Neural cell (in vitro differentiated cells): ENCODE data around the gene SPATA31C1. TPM values are rescaled to one million over a fixed set of nuclear protein-coding genes. Genes with fewer than 3 reads are reported as not detected.

ENCODE experiments used
- H2AFZ ChIP-seq: fragments of 200-600, 300-800 bp; sonication (generic), shearing (Covaris generic); 2 replicates; pipeline ENCODE4 v1.6.0; 2014; ENCODE audit warnings: low read depth, mild to moderate bottlenecking, antibody characterized with exemption, low read length, moderate library complexity
- H3F3A ChIP-seq: fragments of 200-600 bp; shearing (Covaris generic); 2 replicates; pipeline ENCODE4 v1.6.1; 2016; ENCODE audit warnings: mild to moderate bottlenecking, moderate library complexity, mixed read lengths, antibody characterized with exemption, low read length; ENCODE audit not compliant: insufficient read depth, poor library complexity, severe bottlenecking
- H3K27ac ChIP-seq: fragments of 200-600, 300-800 bp; sonication (generic), shearing (Covaris generic); 2 replicates; pipeline ENCODE4 v1.5.1; 2014; ENCODE audit warnings: mild to moderate bottlenecking, low read length, moderate library complexity
- H3K27me3 ChIP-seq: fragments of 300-800, 200-600 bp; sonication (generic), shearing (Covaris generic); 2 replicates; pipeline ENCODE4 v1.6.0; 2014; ENCODE audit warnings: mild to moderate bottlenecking, low read depth, low read length, moderate library complexity; ENCODE audit not compliant: insufficient read depth
- H3K36me3 ChIP-seq: fragments of 300-800, 200-600 bp; sonication (generic), shearing (Covaris generic); 2 replicates; pipeline ENCODE4 v1.5.1; 2014; ENCODE audit warnings: mild to moderate bottlenecking, antibody characterized with exemption, low read length, moderate library complexity; ENCODE audit not compliant: insufficient read depth
- H3K4me2 ChIP-seq: fragments of 300-800, 200-600 bp; sonication (generic), shearing (Covaris generic); 2 replicates; pipeline ENCODE4 v1.6.0; 2014; ENCODE audit warnings: mild to moderate bottlenecking, low read length
- H3K4me3 ChIP-seq: fragments of 300-800, 200-600 bp; sonication (generic), shearing (Covaris generic); 2 replicates; pipeline ENCODE4 v1.5.1; 2014; ENCODE audit warnings: mild to moderate bottlenecking, low read length, moderate library complexity
- H3K79me2 ChIP-seq: fragments of 200-600 bp; shearing (Covaris generic); replicated peaks from 2 replicates; pipeline ENCODE4 v1.6.0; 2014; ENCODE audit warnings: mild to moderate bottlenecking, low read length, moderate library complexity; ENCODE audit not compliant: insufficient read depth
- H3K9ac ChIP-seq: fragments of 300-800, 200-600 bp; sonication (generic), shearing (Covaris generic); 2 replicates; pipeline ENCODE4 v1.6.1; 2016; ENCODE audit warnings: mild to moderate bottlenecking, low read length, mixed read lengths
- H3K9me2 ChIP-seq: fragments of 200-600 bp; shearing (Covaris generic); 2 replicates; pipeline ENCODE4 v1.6.1; 2016; ENCODE audit warnings: mild to moderate bottlenecking, low read length, mixed read lengths; ENCODE audit not compliant: insufficient read depth
- H3K9me3 ChIP-seq: fragments of 200-600, 300-800 bp; sonication (generic), shearing (Covaris generic); 2 replicates; pipeline ENCODE4 v1.6.1; 2016; ENCODE audit warnings: mild to moderate bottlenecking, mixed run types, low read length, moderate library complexity, mixed read lengths
- H4K20me1 ChIP-seq: fragments of 200-600 bp; shearing (Covaris generic); 2 replicates; pipeline ENCODE4 v1.6.1; 2016; ENCODE audit warnings: mild to moderate bottlenecking, mixed run types; ENCODE audit not compliant: insufficient read depth
- CTCF ChIP-seq: fragments of 450-650 bp; IDR thresholded peaks from 2 replicates; pipeline ENCODE4 v1.5.1; 2014; ENCODE audit warnings: antibody characterized with exemption, mild to moderate bottlenecking, moderate library complexity; ENCODE audit not compliant: poor library complexity, severe bottlenecking
- EP300 ChIP-seq: fragments of 450-650 bp; conservative IDR thresholded peaks from 2 replicates; pipeline ENCODE4 v1.6.1; 2014; ENCODE audit warnings: antibody characterized with exemption, mild to moderate bottlenecking, moderate library complexity; ENCODE audit not compliant: poor library complexity, severe bottlenecking
- EZH2 ChIP-seq: fragments of 200-600, 300-800 bp; shearing (Covaris generic), sonication (generic); IDR thresholded peaks from 2 replicates; pipeline ENCODE4 v1.6.1; 2014; ENCODE audit warnings: antibody characterized with exemption, low read length, borderline replicate concordance, mild to moderate bottlenecking; ENCODE audit not compliant: insufficient read depth, poor library complexity, severe bottlenecking
- MXI1 ChIP-seq: fragments of 450-650 bp; conservative IDR thresholded peaks from 2 replicates; pipeline ENCODE4 v1.6.1; 2014; ENCODE audit warnings: antibody characterized with exemption, mild to moderate bottlenecking; ENCODE audit not compliant: poor library complexity, severe bottlenecking
- POLR2AphosphoS5 ChIP-seq: IDR thresholded peaks from 2 replicates; pipeline ENCODE4 v1.6.1; 2012
- RAD21 ChIP-seq: fragments of 450-650 bp; conservative IDR thresholded peaks from 2 replicates; pipeline ENCODE4 v1.6.1; 2014; ENCODE audit warnings: antibody characterized with exemption, mild to moderate bottlenecking, moderate library complexity
- REST ChIP-seq: IDR thresholded peaks from 2 replicates; pipeline ENCODE4 v1.6.1; 2012; ENCODE audit warnings: borderline replicate concordance
- SMC3 ChIP-seq: fragments of 450-650 bp; conservative IDR thresholded peaks from 2 replicates; pipeline ENCODE4 v1.6.1; 2014; ENCODE audit warnings: antibody characterized with exemption, mild to moderate bottlenecking, moderate library complexity; ENCODE audit not compliant: poor library complexity
- TAF1 ChIP-seq: IDR thresholded peaks from 2 replicates; pipeline ENCODE4 v1.6.1; 2012; ENCODE audit warnings: low read depth
- polyA plus RNA-seq: library from polyadenylated mRNA; depleted of rRNA; stranded (reverse); fragments of >200 nt; gene quantifications from 2 replicates; pipeline ENCODE4 v1.2.3, GENCODE V29; 2014

Gene SPATA31C1
- polyA plus RNA-seq, 1 donor from 2014 or later, result not detected

- Histone ChIP-seq H3K9me3 (no peaks in the 10 kb centered on the region), H3K9ac (no peak overlapping the region), H3K4me3 (no peak overlapping the region), H3K36me3 (no peaks in the 10 kb centered on the region), H3K9me2 (no peaks in the 10 kb centered on the region), H4K20me1 (no peaks in the 10 kb centered on the region), H3K27ac (no peak overlapping the region), H3K4me2 (no peak overlapping the region), H3K79me2 (no peaks in the 10 kb centered on the region), H3K27me3 (no peaks in the 10 kb centered on the region), H2AFZ (no peak overlapping the region), H3F3A (no peaks in the 10 kb centered on the region)
- TF ChIP-seq SMC3 (no peak), EZH2 (no peak), TAF1 (no peak)
Measured at GRCh38 chr9:87875060-87875459, 42.7 kb upstream of the SPATA31C1 start.

- Histone ChIP-seq H3K4me2 (no peak overlapping the region), H3K27ac (no peak overlapping the region), H3K36me3 (no peaks in the 10 kb centered on the region), H3K79me2 (no peaks in the 10 kb centered on the region), H3K9ac (no peak overlapping the region), H3K9me3 (no peaks in the 10 kb centered on the region), H3K9me2 (no peaks in the 10 kb centered on the region), H2AFZ (no peak overlapping the region), H4K20me1 (no peaks in the 10 kb centered on the region), H3K4me3 (no peak overlapping the region), H3K27me3 (no peaks in the 10 kb centered on the region), H3F3A (no peaks in the 10 kb centered on the region)
- TF ChIP-seq SMC3 (no peak), TAF1 (no peak), POLR2AphosphoS5 (no peak)
Measured at GRCh38 chr9:87875831-87876545, 41.8 kb upstream of the SPATA31C1 start.

GRCh38 chr9:87876708-87877107 is 41.1 kb upstream of the SPATA31C1 start:
- Histone ChIP-seq H2AFZ (no peak overlapping the region), H4K20me1 (no peaks in the 10 kb centered on the region), H3K9me3 (no peaks in the 10 kb centered on the region), H3K27ac (no peak overlapping the region), H3K4me2 (no peak overlapping the region), H3K4me3 (no peak overlapping the region), H3K79me2 (no peaks in the 10 kb centered on the region), H3K27me3 (no peaks in the 10 kb centered on the region), H3K36me3 (no peaks in the 10 kb centered on the region), H3K9ac (no peak overlapping the region), H3F3A (no peaks in the 10 kb centered on the region), H3K9me2 (no peaks in the 10 kb centered on the region)
- TF ChIP-seq SMC3 (no peak), EZH2 (no peak), EP300 (no peak), MXI1 (no peak), RAD21 (no peak), POLR2AphosphoS5 (no peak), CTCF (no peak), REST (no peak), TAF1 (no peak)
